GM23338 (cell line): Measurements from ENCODE around the gene ZBTB18. TPM values are rescaled to one million over a fixed set of nuclear protein-coding genes. Genes with fewer than 3 reads are reported as not detected.

Experiments
- ATAC-seq: fragments of 200-7000 bp; cut with Tn5 transposase; 3 replicates; pipeline ENCODE4 v1.9.1; 2020
- DNase-seq: peaks from one replicate; pipeline ENCODE4 v3.0.0-alpha.2; 2015; ENCODE audit warnings: low spot score
- H2AFZ ChIP-seq: fragments of 200-600 bp; sonication (generic); 2 replicates; pipeline ENCODE4 v1.8.0; 2016; ENCODE audit warnings: antibody characterized with exemption, mild to moderate bottlenecking, moderate library complexity
- H3F3A ChIP-seq: fragments of 200-600 bp; sonication (generic); replicated peaks from 2 replicates; pipeline ENCODE4 v1.8.0; 2017; ENCODE audit warnings: antibody characterized with exemption, mixed run types, low read depth
- H3K27ac ChIP-seq: fragments of 200-600 bp; sonication (generic); 2 replicates; pipeline ENCODE4 v1.6.1; 2016; ENCODE audit warnings: low read depth
- H3K27me3 ChIP-seq: fragments of 200-600 bp; sonication (generic); 2 replicates; pipeline ENCODE4 v1.8.0; 2016; ENCODE audit warnings: mild to moderate bottlenecking, mixed run types, moderate library complexity; ENCODE audit not compliant: insufficient read depth
- H3K36me3 ChIP-seq: fragments of 200-600 bp; sonication (generic); 2 replicates; pipeline ENCODE4 v1.8.0; 2016; ENCODE audit warnings: mild to moderate bottlenecking; ENCODE audit not compliant: insufficient read depth
- H3K4me1 ChIP-seq: fragments of 200-600 bp; sonication (generic); 2 replicates; pipeline ENCODE4 v1.8.0; 2016; ENCODE audit warnings: mild to moderate bottlenecking, moderate library complexity; ENCODE audit not compliant: insufficient read depth
- H3K4me2 ChIP-seq: fragments of 200-600 bp; sonication (generic); 2 replicates; pipeline ENCODE4 v1.7.1; 2017; ENCODE audit warnings: mixed run types
- H3K4me3 ChIP-seq: fragments of 200-600 bp; sonication (generic); 2 replicates; pipeline ENCODE4 v1.6.1; 2016; ENCODE audit warnings: mixed run types
- H3K79me2 ChIP-seq: fragments of 200-600 bp; sonication (generic); replicated peaks from 2 replicates; pipeline ENCODE4 v1.8.0; 2017; ENCODE audit warnings: mild to moderate bottlenecking; ENCODE audit not compliant: insufficient read depth
- H3K9me2 ChIP-seq: fragments of 200-600 bp; sonication (generic); 2 replicates; pipeline ENCODE4 v1.8.0; 2017; ENCODE audit not compliant: insufficient read depth
- H4K20me1 ChIP-seq: fragments of 200-600 bp; sonication (generic); replicated peaks from 2 replicates; pipeline ENCODE4 v1.8.0; 2017; ENCODE audit warnings: mild to moderate bottlenecking; ENCODE audit not compliant: insufficient read depth
- H3K27ac Mint-ChIP-seq: 2 replicates; pipeline ENCODE4 v1.8.0; 2020; ENCODE audit warnings: inconsistent platforms, mild to moderate bottlenecking, moderate library complexity, mixed read lengths
- H3K27me3 Mint-ChIP-seq: 3 replicates; pipeline ENCODE4 v1.8.0; 2022; ENCODE audit warnings: low read depth, mild to moderate bottlenecking, moderate library complexity, mixed read lengths, inconsistent platforms; ENCODE audit not compliant: insufficient read depth, poor library complexity
- H3K36me3 Mint-ChIP-seq: 3 replicates; pipeline ENCODE4 v1.8.0; 2021; ENCODE audit warnings: low read depth, mild to moderate bottlenecking, inconsistent platforms, moderate library complexity, mixed read lengths
- H3K4me1 Mint-ChIP-seq: 3 replicates; pipeline ENCODE4 v1.8.0; 2020; ENCODE audit warnings: mild to moderate bottlenecking, inconsistent platforms, mixed read lengths
- H3K4me3 Mint-ChIP-seq: 3 replicates; pipeline ENCODE4 v1.8.0; 2021; ENCODE audit warnings: moderate library complexity, mild to moderate bottlenecking, inconsistent platforms, mixed read lengths
- H3K9me3 Mint-ChIP-seq: 3 replicates; pipeline ENCODE4 v1.8.0; 2020; ENCODE audit warnings: moderate library complexity, mild to moderate bottlenecking, inconsistent platforms, mixed read lengths
- CREB1 ChIP-seq: fragments of 250-450 bp; sonication (Bioruptor Pico); IDR thresholded peaks from 2 replicates; pipeline ENCODE4 v1.5.0; 2020; ENCODE audit warnings: low read depth, mild to moderate bottlenecking, moderate library complexity
- CTCF ChIP-seq, 2 experiments: fragments of 200-600 bp in 1 of 2; sonication (generic) in 1 of 2; conservative IDR thresholded peaks; 2 replicates each; pipeline versions ENCODE4 v1.5.1 to v1.6.1; 2016 to 2017; ENCODE audit warnings: antibody characterized with exemption in 2 of 2, low read depth in 2 of 2, mild to moderate bottlenecking in 2 of 2, moderate library complexity in 1 of 2
- EZH2 ChIP-seq: fragments of 200-600 bp; sonication (generic); IDR thresholded peaks from one replicate; pipeline ENCODE4 v1.8.0; 2017; ENCODE audit warnings: antibody characterized with exemption, mild to moderate bottlenecking, low read depth; ENCODE audit not compliant: unreplicated experiment
- EZH2phosphoT487 ChIP-seq: fragments of 200-600 bp; sonication (generic); IDR thresholded peaks from one replicate; pipeline ENCODE4 v1.8.1; 2018; ENCODE audit warnings: antibody characterized with exemption; ENCODE audit not compliant: unreplicated experiment
- JUNB ChIP-seq: IDR thresholded peaks from one replicate; pipeline ENCODE4 v1.6.1; 2016; ENCODE audit warnings: antibody characterized with exemption; ENCODE audit not compliant: unreplicated experiment
- NANOG ChIP-seq: IDR thresholded peaks from 2 replicates; pipeline ENCODE4 v1.6.1; 2016; ENCODE audit warnings: antibody characterized with exemption, borderline replicate concordance
- POLR2AphosphoS5 ChIP-seq: IDR thresholded peaks from 2 replicates; pipeline ENCODE4 v1.6.1; 2016; ENCODE audit warnings: antibody characterized with exemption, low read depth
- STAT1 ChIP-seq: IDR thresholded peaks from one replicate; pipeline ENCODE4 v1.6.1; 2016; ENCODE audit warnings: antibody characterized with exemption; ENCODE audit not compliant: unreplicated experiment
- ZNF114 ChIP-seq: fragments of 250-450 bp; sonication (Bioruptor Pico); IDR thresholded peaks from 2 replicates; pipeline ENCODE4 v1.5.0; 2020; ENCODE audit warnings: mild to moderate bottlenecking, moderate library complexity
- ZNF331 ChIP-seq: fragments of 250-450 bp; sonication (Bioruptor Pico); IDR thresholded peaks from 2 replicates; pipeline ENCODE4 v1.5.0; 2020; ENCODE audit warnings: low read depth, mild to moderate bottlenecking, moderate library complexity
- polyA plus RNA-seq: library from polyadenylated mRNA; unstranded; fragments of >200 nt; fragmentation: Nextera tagmentation; extraction: Ambion mirVana; gene quantifications from 2 replicates; pipeline ENCODE4 v1.2.1, GENCODE V29; 2016
- total RNA-seq: library from RNA; depleted of rRNA; stranded (reverse); fragments of >200 nt; shearing (Covaris generic); gene quantifications from 2 replicates; pipeline ENCODE4 v1.2.3, GENCODE V29; 2014
- TF ChIP-seq, protein P1 (sequence below): fragments of 250-450 bp; sonication (Bioruptor Pico); IDR thresholded peaks from 2 replicates; pipeline ENCODE4 v1.5.0; 2020; ENCODE audit warnings: mild to moderate bottlenecking, moderate library complexity
- TF ChIP-seq, protein P2 (sequence below): IDR thresholded peaks from one replicate; pipeline ENCODE4 v1.6.1; 2018; ENCODE audit warnings: antibody characterized with exemption; ENCODE audit not compliant: unreplicated experiment
- TF ChIP-seq, protein P3 (sequence below): IDR thresholded peaks from 2 replicates; pipeline ENCODE4 v1.6.1; 2016; ENCODE audit warnings: antibody characterized with exemption

ZBTB18 gene
- total and polyA plus RNA-seq, 2 experiments from 2014 or later, result 5.5 to 12.2 TPM

DNA sequence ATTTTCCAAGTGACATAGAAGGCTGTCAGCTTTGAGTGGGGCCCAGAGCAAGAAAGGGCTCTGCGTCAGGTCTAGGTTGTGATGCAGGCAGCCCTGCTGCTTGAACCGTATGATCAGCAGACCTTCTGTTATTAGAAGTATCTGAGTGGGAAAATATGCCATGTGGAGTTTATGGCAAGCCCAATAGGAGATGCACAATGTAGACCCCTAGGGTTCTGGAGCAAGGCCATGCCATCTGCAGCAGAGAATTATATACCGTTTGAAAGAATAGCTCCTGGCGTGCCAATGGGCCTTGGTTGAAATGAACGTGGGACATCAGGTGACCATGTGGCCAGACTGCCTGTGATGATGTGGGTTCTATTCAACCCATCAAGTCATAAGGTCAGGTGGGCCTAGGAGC lies 44.1 kb upstream of the ZBTB18 start:
- Histone ChIP-seq H3K27me3 (no peaks in the 10 kb centered on the region), H3K4me3 (no peak overlapping the region), H4K20me1 (no peaks in the 10 kb centered on the region), H3K4me1 (peaks cover 16% of the 10 kb centered on the region), H3K9me2 (peaks cover 13% of the 10 kb centered on the region), H3K79me2 (no peaks in the 10 kb centered on the region), H3K36me3 (no peaks in the 10 kb centered on the region), H3K4me2 (no peak overlapping the region), H3K27ac (no peak overlapping the region), H2AFZ (no peak overlapping the region), H3F3A (no peaks in the 10 kb centered on the region)
- ATAC-seq (no peak), DNase-seq (no peak)
- Mint-ChIP-seq H3K36me3 (no peaks in the 10 kb centered on the region), H3K9me3 (no peaks in the 10 kb centered on the region), H3K4me1 (peaks cover 8% of the 10 kb centered on the region), H3K27me3 (no peaks in the 10 kb centered on the region), H3K4me3 (no peak overlapping the region), H3K27ac (no peak overlapping the region)
- TF ChIP-seq, protein P1, sequence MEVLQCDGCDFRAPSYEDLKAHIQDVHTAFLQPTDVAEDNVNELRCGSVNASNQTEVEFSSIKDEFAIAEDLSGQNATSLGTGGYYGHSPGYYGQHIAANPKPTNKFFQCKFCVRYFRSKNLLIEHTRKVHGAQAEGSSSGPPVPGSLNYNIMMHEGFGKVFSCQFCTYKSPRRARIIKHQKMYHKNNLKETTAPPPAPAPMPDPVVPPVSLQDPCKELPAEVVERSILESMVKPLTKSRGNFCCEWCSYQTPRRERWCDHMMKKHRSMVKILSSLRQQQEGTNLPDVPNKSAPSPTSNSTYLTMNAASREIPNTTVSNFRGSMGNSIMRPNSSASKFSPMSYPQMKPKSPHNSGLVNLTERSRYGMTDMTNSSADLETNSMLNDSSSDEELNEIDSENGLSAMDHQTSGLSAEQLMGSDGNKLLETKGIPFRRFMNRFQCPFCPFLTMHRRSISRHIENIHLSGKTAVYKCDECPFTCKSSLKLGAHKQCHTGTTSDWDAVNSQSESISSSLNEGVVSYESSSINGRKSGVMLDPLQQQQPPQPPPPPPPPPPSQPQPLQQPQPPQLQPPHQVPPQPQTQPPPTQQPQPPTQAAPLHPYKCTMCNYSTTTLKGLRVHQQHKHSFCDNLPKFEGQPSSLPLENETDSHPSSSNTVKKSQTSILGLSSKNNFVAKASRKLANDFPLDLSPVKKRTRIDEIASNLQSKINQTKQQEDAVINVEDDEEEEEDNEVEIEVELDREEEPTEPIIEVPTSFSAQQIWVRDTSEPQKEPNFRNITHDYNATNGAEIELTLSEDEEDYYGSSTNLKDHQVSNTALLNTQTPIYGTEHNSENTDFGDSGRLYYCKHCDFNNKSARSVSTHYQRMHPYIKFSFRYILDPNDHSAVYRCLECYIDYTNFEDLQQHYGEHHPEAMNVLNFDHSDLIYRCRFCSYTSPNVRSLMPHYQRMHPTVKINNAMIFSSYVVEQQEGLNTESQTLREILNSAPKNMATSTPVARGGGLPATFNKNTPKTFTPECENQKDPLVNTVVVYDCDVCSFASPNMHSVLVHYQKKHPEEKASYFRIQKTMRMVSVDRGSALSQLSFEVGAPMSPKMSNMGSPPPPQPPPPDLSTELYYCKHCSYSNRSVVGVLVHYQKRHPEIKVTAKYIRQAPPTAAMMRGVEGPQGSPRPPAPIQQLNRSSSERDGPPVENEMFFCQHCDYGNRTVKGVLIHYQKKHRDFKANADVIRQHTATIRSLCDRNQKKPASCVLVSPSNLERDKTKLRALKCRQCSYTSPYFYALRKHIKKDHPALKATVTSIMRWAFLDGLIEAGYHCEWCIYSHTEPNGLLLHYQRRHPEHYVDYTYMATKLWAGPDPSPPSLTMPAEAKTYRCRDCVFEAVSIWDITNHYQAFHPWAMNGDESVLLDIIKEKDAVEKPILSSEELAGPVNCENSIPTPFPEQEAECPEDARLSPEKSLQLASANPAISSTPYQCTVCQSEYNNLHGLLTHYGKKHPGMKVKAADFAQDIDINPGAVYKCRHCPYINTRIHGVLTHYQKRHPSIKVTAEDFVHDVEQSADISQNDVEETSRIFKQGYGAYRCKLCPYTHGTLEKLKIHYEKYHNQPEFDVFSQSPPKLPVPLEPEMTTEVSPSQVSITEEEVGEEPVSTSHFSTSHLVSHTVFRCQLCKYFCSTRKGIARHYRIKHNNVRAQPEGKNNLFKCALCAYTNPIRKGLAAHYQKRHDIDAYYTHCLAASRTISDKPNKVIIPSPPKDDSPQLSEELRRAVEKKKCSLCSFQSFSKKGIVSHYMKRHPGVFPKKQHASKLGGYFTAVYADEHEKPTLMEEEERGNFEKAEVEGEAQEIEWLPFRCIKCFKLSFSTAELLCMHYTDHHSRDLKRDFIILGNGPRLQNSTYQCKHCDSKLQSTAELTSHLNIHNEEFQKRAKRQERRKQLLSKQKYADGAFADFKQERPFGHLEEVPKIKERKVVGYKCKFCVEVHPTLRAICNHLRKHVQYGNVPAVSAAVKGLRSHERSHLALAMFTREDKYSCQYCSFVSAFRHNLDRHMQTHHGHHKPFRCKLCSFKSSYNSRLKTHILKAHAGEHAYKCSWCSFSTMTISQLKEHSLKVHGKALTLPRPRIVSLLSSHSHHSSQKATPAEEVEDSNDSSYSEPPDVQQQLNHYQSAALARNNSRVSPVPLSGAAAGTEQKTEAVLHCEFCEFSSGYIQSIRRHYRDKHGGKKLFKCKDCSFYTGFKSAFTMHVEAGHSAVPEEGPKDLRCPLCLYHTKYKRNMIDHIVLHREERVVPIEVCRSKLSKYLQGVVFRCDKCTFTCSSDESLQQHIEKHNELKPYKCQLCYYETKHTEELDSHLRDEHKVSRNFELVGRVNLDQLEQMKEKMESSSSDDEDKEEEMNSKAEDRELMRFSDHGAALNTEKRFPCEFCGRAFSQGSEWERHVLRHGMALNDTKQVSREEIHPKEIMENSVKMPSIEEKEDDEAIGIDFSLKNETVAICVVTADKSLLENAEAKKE (CRISPR knock-in tag), result no peak
- no peak for TF ChIP-seq CREB1 (CRISPR knock-in tag)
- TF ChIP-seq POLR2AphosphoS5, result no peak
- TF ChIP-seq STAT1, result no peak
- TF ChIP-seq, protein P2, sequence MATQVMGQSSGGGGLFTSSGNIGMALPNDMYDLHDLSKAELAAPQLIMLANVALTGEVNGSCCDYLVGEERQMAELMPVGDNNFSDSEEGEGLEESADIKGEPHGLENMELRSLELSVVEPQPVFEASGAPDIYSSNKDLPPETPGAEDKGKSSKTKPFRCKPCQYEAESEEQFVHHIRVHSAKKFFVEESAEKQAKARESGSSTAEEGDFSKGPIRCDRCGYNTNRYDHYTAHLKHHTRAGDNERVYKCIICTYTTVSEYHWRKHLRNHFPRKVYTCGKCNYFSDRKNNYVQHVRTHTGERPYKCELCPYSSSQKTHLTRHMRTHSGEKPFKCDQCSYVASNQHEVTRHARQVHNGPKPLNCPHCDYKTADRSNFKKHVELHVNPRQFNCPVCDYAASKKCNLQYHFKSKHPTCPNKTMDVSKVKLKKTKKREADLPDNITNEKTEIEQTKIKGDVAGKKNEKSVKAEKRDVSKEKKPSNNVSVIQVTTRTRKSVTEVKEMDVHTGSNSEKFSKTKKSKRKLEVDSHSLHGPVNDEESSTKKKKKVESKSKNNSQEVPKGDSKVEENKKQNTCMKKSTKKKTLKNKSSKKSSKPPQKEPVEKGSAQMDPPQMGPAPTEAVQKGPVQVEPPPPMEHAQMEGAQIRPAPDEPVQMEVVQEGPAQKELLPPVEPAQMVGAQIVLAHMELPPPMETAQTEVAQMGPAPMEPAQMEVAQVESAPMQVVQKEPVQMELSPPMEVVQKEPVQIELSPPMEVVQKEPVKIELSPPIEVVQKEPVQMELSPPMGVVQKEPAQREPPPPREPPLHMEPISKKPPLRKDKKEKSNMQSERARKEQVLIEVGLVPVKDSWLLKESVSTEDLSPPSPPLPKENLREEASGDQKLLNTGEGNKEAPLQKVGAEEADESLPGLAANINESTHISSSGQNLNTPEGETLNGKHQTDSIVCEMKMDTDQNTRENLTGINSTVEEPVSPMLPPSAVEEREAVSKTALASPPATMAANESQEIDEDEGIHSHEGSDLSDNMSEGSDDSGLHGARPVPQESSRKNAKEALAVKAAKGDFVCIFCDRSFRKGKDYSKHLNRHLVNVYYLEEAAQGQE, result no peak
- TF ChIP-seq ZNF331 (CRISPR knock-in tag), result no peak
- no peak for TF ChIP-seq EZH2phosphoT487
- TF ChIP-seq, protein P3, sequence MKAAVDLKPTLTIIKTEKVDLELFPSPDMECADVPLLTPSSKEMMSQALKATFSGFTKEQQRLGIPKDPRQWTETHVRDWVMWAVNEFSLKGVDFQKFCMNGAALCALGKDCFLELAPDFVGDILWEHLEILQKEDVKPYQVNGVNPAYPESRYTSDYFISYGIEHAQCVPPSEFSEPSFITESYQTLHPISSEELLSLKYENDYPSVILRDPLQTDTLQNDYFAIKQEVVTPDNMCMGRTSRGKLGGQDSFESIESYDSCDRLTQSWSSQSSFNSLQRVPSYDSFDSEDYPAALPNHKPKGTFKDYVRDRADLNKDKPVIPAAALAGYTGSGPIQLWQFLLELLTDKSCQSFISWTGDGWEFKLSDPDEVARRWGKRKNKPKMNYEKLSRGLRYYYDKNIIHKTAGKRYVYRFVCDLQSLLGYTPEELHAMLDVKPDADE, result no peak
- TF ChIP-seq CTCF (conservative IDR thresholded peaks at IDR 0.05; ENCODE audit: low read depth in 2 of 2), result no peak
- TF ChIP-seq JUNB, result no peak
- TF ChIP-seq ZNF114 (CRISPR knock-in tag), result no peak
- no peak for TF ChIP-seq NANOG
- no peak for TF ChIP-seq EZH2
